DOHH2 (cell line): ENCODE data around the gene NHERF2.

ENCODE experiments used
- H3F3A ChIP-seq: fragments of 200-600 bp; sonication (generic), shearing (Covaris generic); 2 replicates; pipeline ENCODE4 v1.6.0; 2016; ENCODE audit warnings: antibody characterized with exemption, mild to moderate bottlenecking; ENCODE audit not compliant: control insufficient read depth, insufficient read depth
- H3K27ac ChIP-seq: fragments of 200-600 bp; sonication (generic); 2 replicates; pipeline ENCODE4 v1.5.1; 2014; ENCODE audit warnings: low read depth, mild to moderate bottlenecking, low read length, moderate library complexity
- H3K27me3 ChIP-seq: fragments of 200-600 bp; sonication (generic); 2 replicates; pipeline ENCODE4 v1.6.1; 2014; ENCODE audit warnings: mild to moderate bottlenecking, low read length, mixed read lengths; ENCODE audit not compliant: control insufficient read depth
- H3K36me3 ChIP-seq: fragments of 200-600 bp; sonication (generic); 2 replicates; pipeline ENCODE4 v1.6.1; 2014; ENCODE audit warnings: mild to moderate bottlenecking, low read length, moderate library complexity, mixed read lengths; ENCODE audit not compliant: control insufficient read depth
- H3K4me1 ChIP-seq: fragments of 200-600 bp; sonication (generic); 2 replicates; pipeline ENCODE4 v1.6.1; 2014; ENCODE audit warnings: mild to moderate bottlenecking, low read length, mixed read lengths; ENCODE audit not compliant: control insufficient read depth
- H3K4me2 ChIP-seq: fragments of 200-600 bp; sonication (generic); 2 replicates; pipeline ENCODE4 v1.6.0; 2014; ENCODE audit warnings: mild to moderate bottlenecking, low read length, moderate library complexity
- H3K4me3 ChIP-seq: fragments of 200-600 bp; sonication (generic); 2 replicates; pipeline ENCODE4 v1.5.1; 2014; ENCODE audit warnings: mild to moderate bottlenecking, low read length, mixed read lengths
- H3K79me2 ChIP-seq: fragments of 200-600 bp; sonication (generic); 2 replicates; pipeline ENCODE4 v1.6.1; 2014; ENCODE audit warnings: mild to moderate bottlenecking, low read length, mixed read lengths; ENCODE audit not compliant: control insufficient read depth
- H3K9me2 ChIP-seq: fragments of 200-600 bp; sonication (generic); replicated peaks from 2 replicates; pipeline ENCODE4 v1.6.1; 2014; ENCODE audit warnings: mild to moderate bottlenecking, low read length, mixed read lengths; ENCODE audit not compliant: control insufficient read depth
- H3K9me3 ChIP-seq: fragments of 200-600 bp; sonication (generic); 2 replicates; pipeline ENCODE4 v1.6.1; 2014; ENCODE audit warnings: antibody characterized with exemption, low read length, mixed read lengths; ENCODE audit not compliant: control insufficient read depth, insufficient read depth
- H4K20me1 ChIP-seq: fragments of 200-600 bp; sonication (generic); 2 replicates; pipeline ENCODE4 v1.6.0; 2014; ENCODE audit warnings: low read depth, mild to moderate bottlenecking, antibody characterized with exemption, low read length, moderate library complexity; ENCODE audit not compliant: control insufficient read depth, insufficient read depth
- CTCF ChIP-seq: fragments of 200-600 bp; sonication (generic); IDR thresholded peaks from one replicate; pipeline ENCODE4 v1.5.1; 2014; ENCODE audit warnings: antibody characterized with exemption, mild to moderate bottlenecking, low read depth, low read length; ENCODE audit not compliant: poor library complexity, severe bottlenecking
- EZH2phosphoT487 ChIP-seq: fragments of 200-600 bp; sonication (generic); IDR thresholded peaks from 2 replicates; pipeline ENCODE4 v1.6.1; 2017; ENCODE audit warnings: borderline replicate concordance, mild to moderate bottlenecking, antibody characterized with exemption, low read length, moderate library complexity, mixed read lengths

The NHERF2 gene

GRCh38 chr16:1978476-1979120 is 48.1 kb upstream of the NHERF2 start:
- H3K27ac ChIP-seq, result no peak overlapping the region
- no peak overlapping the region for H3K4me2 ChIP-seq
- TF ChIP-seq CTCF, result no peak
- TF ChIP-seq EZH2phosphoT487, result no peak
- H4K20me1 ChIP-seq, result no peaks in the 10 kb centered on the region
- H3K9me3 ChIP-seq, result no peaks in the 10 kb centered on the region
- peaks cover 54% of the 10 kb centered on the region for H3K36me3 ChIP-seq
- no peak overlapping the region for H3K4me3 ChIP-seq
- H3K79me2 ChIP-seq, result peaks cover 11% of the 10 kb centered on the region
- peaks cover 13% of the 10 kb centered on the region for H3K4me1 ChIP-seq
- peaks cover 8% of the 10 kb centered on the region for H3F3A ChIP-seq
- H3K27me3 ChIP-seq, result peaks cover 36% of the 10 kb centered on the region
- no peaks in the 10 kb centered on the region for H3K9me2 ChIP-seq

GRCh38 chr16:1979271-1980029 is 47.3 kb upstream of the NHERF2 start:
- no peak for TF ChIP-seq CTCF
- TF ChIP-seq EZH2phosphoT487, result no peak
- H3K4me3 ChIP-seq, result no peak overlapping the region
- H3K4me1 ChIP-seq, result peaks cover 14% of the 10 kb centered on the region
- no peaks in the 10 kb centered on the region for H3K9me3 ChIP-seq
- H3F3A ChIP-seq, result peaks cover 8% of the 10 kb centered on the region
- H3K27ac ChIP-seq, result no peak overlapping the region
- H3K36me3 ChIP-seq, result peaks cover 49% of the 10 kb centered on the region
- H3K9me2 ChIP-seq, result no peaks in the 10 kb centered on the region
- H3K79me2 ChIP-seq, result peaks cover 5% of the 10 kb centered on the region
- no peak overlapping the region for H3K4me2 ChIP-seq
- no peaks in the 10 kb centered on the region for H4K20me1 ChIP-seq
- H3K27me3 ChIP-seq, result peaks cover 37% of the 10 kb centered on the region

GRCh38 chr16:1980030-1980769 is 46.5 kb upstream of the NHERF2 start:
- Histone ChIP-seq H3K27me3 (peaks cover 37% of the 10 kb centered on the region), H3K4me2 (no peak overlapping the region), H3K9me2 (no peaks in the 10 kb centered on the region), H3K4me3 (no peak overlapping the region), H3K36me3 (peaks cover 46% of the 10 kb centered on the region), H3F3A (peaks cover 8% of the 10 kb centered on the region), H3K4me1 (peaks cover 21% of the 10 kb centered on the region), H3K9me3 (no peaks in the 10 kb centered on the region), H4K20me1 (no peaks in the 10 kb centered on the region), H3K27ac (no peak overlapping the region), H3K79me2 (peaks cover 10% of the 10 kb centered on the region)
- TF ChIP-seq CTCF, result no peak
- no peak for TF ChIP-seq EZH2phosphoT487
